Measurements from ENCODE around the gene UQCRH.
"Not testable (repeated sequence)": the region's sequence is repeated elsewhere in the genome, so short reads cannot be mapped to it uniquely, and the experiment has no call there.

UQCRH gene

DNA sequence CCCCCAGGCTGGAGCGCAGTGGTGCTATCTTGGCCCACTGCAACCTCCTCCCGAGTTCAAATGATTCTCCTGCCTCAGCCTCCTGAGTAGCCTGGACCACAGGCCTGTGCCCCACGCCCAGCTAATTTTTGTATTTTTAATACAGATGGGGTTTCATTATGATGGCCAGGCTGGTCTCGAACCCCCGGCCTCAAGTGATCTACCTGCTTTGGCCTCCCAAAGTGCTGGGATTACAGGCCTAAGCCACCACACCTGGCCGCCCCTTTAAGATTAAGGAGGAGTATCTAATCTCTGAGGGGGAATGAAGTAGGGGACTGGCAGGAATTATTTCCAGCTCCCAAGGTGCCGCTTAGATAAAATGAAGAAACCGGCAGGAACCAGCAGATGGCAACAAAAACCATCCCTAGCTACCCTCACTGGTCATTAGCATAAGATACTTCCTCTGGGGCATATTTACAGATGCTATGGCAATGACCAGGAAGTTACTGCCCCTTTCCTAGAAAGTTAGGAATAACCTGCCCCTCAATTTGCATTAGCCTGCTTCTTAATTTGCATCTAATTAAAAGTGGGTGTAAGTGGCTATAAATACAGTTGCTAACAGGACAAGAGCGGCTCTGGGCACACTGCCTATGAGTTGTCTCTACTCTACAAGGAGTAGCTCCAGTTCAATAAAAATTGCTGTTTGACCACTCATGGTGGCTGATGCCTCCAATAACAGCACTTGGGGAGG lies 30.0 kb downstream of the UQCRH start:
- H3K4me3 ChIP-seq (ENCODE audit: low read length, poor library complexity, severe bottlenecking), result no peak overlapping the region
- H3K9me3 ChIP-seq (ENCODE audit: insufficient read depth, low read depth, low read length), result no peaks in the 10 kb centered on the region
- H3K4me1 ChIP-seq (ENCODE audit: insufficient read depth, low read length, poor library complexity, severe bottlenecking), result no peaks in the 10 kb centered on the region
- H3K36me3 ChIP-seq (ENCODE audit: insufficient read depth, low read length), result no peaks in the 10 kb centered on the region
- peak; percentile 65 for TF ChIP-seq CTCF (conservative IDR thresholded peaks at IDR 0.05; ENCODE audit: low read length)
- no peak for TF ChIP-seq EZH2phosphoT487 (IDR thresholded peaks at IDR 0.05; ENCODE audit: borderline replicate concordance)
- peak overlapping the region; percentile 25; the same call in 1 of the 2 replicates for H2AFZ ChIP-seq (ENCODE audit: low read length)
- H4K20me1 ChIP-seq (ENCODE audit: insufficient read depth, low read length, poor library complexity, severe bottlenecking), result no peaks in the 10 kb centered on the region
- no peaks in the 10 kb centered on the region for H3F3A ChIP-seq (ENCODE audit: low read depth)
- no peaks in the 10 kb centered on the region for H3K27me3 ChIP-seq (ENCODE audit: insufficient read depth, low read length, poor library complexity, severe bottlenecking)
- H3K4me2 ChIP-seq (ENCODE audit: low read depth, low read length, poor library complexity, severe bottlenecking), result no peak overlapping the region
- H3K9ac ChIP-seq (ENCODE audit: low read depth, low read length, poor library complexity, severe bottlenecking), result no peak overlapping the region
- no peaks in the 10 kb centered on the region for H3K9me2 ChIP-seq (replicated peaks; ENCODE audit: low read depth, low read length)
- H3K79me2 ChIP-seq (ENCODE audit: insufficient read depth, low read length), result no peaks in the 10 kb centered on the region

DNA sequence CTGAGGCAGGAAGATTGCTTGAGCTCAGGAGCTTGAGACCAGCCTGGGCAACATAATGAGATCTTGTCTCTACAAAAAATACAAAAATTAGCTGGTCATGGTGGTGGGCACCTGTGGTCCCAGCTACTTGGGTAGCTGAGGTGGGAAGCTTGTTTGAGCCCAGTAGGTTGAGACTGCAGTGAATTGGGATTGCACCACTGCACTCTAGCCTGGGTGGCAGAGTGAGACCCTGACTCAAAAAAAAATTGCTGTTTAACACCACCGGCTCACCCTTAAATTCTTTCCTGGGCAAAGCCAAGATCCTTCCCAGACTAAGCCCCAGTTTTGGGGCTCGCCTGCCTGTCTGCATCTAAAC lies 30.5 kb downstream of the UQCRH start:
- H3K27me3 ChIP-seq (ENCODE audit: insufficient read depth, low read length, poor library complexity, severe bottlenecking), result no peaks in the 10 kb centered on the region
- no peaks in the 10 kb centered on the region for H3K36me3 ChIP-seq (ENCODE audit: insufficient read depth, low read length)
- H3K79me2 ChIP-seq (ENCODE audit: insufficient read depth, low read length), result no peaks in the 10 kb centered on the region
- H3K9ac ChIP-seq (ENCODE audit: low read depth, low read length, poor library complexity, severe bottlenecking), result no peak overlapping the region
- H3K4me3 ChIP-seq (ENCODE audit: low read length, poor library complexity, severe bottlenecking), result no peak overlapping the region
- H3K9me3 ChIP-seq (ENCODE audit: insufficient read depth, low read depth, low read length), result no peaks in the 10 kb centered on the region
- TF ChIP-seq EZH2phosphoT487 (IDR thresholded peaks at IDR 0.05; ENCODE audit: borderline replicate concordance), result no peak
- TF ChIP-seq CTCF (conservative IDR thresholded peaks at IDR 0.05; ENCODE audit: low read length), result no peak
- no peaks in the 10 kb centered on the region for H4K20me1 ChIP-seq (ENCODE audit: insufficient read depth, low read length, poor library complexity, severe bottlenecking)
- no peaks in the 10 kb centered on the region for H3K4me1 ChIP-seq (ENCODE audit: insufficient read depth, low read length, poor library complexity, severe bottlenecking)
- no peaks in the 10 kb centered on the region for H3F3A ChIP-seq (ENCODE audit: low read depth)
- no peaks in the 10 kb centered on the region for H3K9me2 ChIP-seq (replicated peaks; ENCODE audit: low read depth, low read length)
- H2AFZ ChIP-seq (ENCODE audit: low read length), result peak overlapping the region; percentile 25; the same call in 1 of the 2 replicates
- no peak overlapping the region for H3K4me2 ChIP-seq (ENCODE audit: low read depth, low read length, poor library complexity, severe bottlenecking)

DNA sequence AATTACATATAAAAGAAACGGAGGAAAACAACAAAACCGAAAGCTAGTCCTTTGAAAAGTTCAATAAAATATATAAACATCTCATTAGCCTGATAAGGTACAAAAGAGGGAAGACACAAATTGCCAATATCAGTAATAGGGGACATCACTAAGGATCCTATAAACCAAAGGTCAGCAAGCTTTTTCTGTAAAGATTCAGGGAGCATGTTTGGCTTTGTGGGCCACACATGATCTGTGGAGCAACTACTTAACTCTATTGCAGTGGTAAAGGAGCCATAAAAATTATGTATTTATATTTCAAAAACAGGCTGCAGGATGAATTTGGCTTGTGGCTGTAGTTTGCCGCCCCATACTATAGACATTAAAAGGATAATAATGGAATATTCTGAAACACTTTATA lies 31.6 kb downstream of the UQCRH start:
- Histone ChIP-seq H2AFZ (ENCODE audit: low read length) (0 out of 2 replicates have a peak overlapping the region, but pooled peaks have one; percentile 28), H3K4me3 (ENCODE audit: low read length, poor library complexity, severe bottlenecking) (no peak overlapping the region), H4K20me1 (ENCODE audit: insufficient read depth, low read length, poor library complexity, severe bottlenecking) (no peaks in the 10 kb centered on the region), H3K4me2 (ENCODE audit: low read depth, low read length, poor library complexity, severe bottlenecking) (no peak overlapping the region), H3K36me3 (ENCODE audit: insufficient read depth, low read length) (no peaks in the 10 kb centered on the region), H3K9ac (ENCODE audit: low read depth, low read length, poor library complexity, severe bottlenecking) (no peak overlapping the region), H3K9me3 (ENCODE audit: insufficient read depth, low read depth, low read length) (no peaks in the 10 kb centered on the region), H3F3A (ENCODE audit: low read depth) (no peaks in the 10 kb centered on the region), H3K27me3 (ENCODE audit: insufficient read depth, low read length, poor library complexity, severe bottlenecking) (no peaks in the 10 kb centered on the region), H3K9me2 (replicated peaks; ENCODE audit: low read depth, low read length) (no peaks in the 10 kb centered on the region), H3K4me1 (ENCODE audit: insufficient read depth, low read length, poor library complexity, severe bottlenecking) (peaks cover 6% of the 10 kb centered on the region), H3K79me2 (ENCODE audit: insufficient read depth, low read length) (peaks cover 4% of the 10 kb centered on the region; the same call in 1 of the 2 replicates)
- TF ChIP-seq CTCF (conservative IDR thresholded peaks at IDR 0.05; ENCODE audit: low read length), result no peak
- no peak for TF ChIP-seq EZH2phosphoT487 (IDR thresholded peaks at IDR 0.05; ENCODE audit: borderline replicate concordance)

DNA sequence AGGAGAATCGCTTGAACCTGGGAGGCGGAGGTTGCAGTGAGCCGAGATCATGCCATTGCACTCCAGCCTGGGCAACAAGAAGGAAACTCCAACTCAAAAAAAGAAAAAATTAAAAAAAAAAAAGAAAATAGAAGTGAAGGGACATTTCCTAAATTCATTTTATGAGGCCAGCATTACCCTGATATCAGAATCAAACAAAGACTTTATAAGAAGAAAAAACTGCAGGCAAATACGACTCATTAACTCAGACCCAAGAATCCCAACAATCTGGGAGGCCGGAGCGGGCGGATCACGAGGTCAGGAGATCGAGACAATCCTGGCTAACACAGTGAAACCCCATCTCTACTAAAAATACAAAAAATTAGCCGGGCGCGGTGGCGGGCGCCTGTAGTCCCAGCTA lies 33.9 kb downstream of the UQCRH start:
- H3K4me3 ChIP-seq (ENCODE audit: low read length, poor library complexity, severe bottlenecking); H2AFZ ChIP-seq (ENCODE audit: low read length); H3K9me2 ChIP-seq (replicated peaks; ENCODE audit: low read depth, low read length); H3K9me3 ChIP-seq (ENCODE audit: insufficient read depth, low read depth, low read length); H3K4me2 ChIP-seq (ENCODE audit: low read depth, low read length, poor library complexity, severe bottlenecking); H3F3A ChIP-seq (ENCODE audit: low read depth); H3K27me3 ChIP-seq (ENCODE audit: insufficient read depth, low read length, poor library complexity, severe bottlenecking); H3K9ac ChIP-seq (ENCODE audit: low read depth, low read length, poor library complexity, severe bottlenecking); H3K36me3 ChIP-seq (ENCODE audit: insufficient read depth, low read length): not testable (repeated sequence)
- H3K4me1 ChIP-seq (ENCODE audit: insufficient read depth, low read length, poor library complexity, severe bottlenecking), result peaks cover 21% of the 10 kb centered on the region
- H3K79me2 ChIP-seq (ENCODE audit: insufficient read depth, low read length), result peaks cover 24% of the 10 kb centered on the region
- peaks cover 14% of the 10 kb centered on the region for H4K20me1 ChIP-seq (ENCODE audit: insufficient read depth, low read length, poor library complexity, severe bottlenecking)
